HG02852 (cell line): Measurements from ENCODE around the gene ATRN.
"Not testable (repeated sequence)": the region's sequence is repeated elsewhere in the genome, so short reads cannot be mapped to it uniquely, and the experiment has no call there.

Source experiments
- ATAC-seq: cut with Tn5 transposase; IDR thresholded peaks from one replicate; pipeline ENCODE4 v1.9.1; 2021; ENCODE audit warnings: mild to moderate bottlenecking, moderate library complexity; ENCODE audit not compliant: unreplicated experiment

The ATRN gene

GRCh38 chr20:3514012-3514642 lies 43.3 kb downstream of the ATRN start:
- ATAC-seq = no peak

- ATAC-seq = no peak
Observed at GRCh38 chr20:3515379-3516170, 44.8 kb downstream of the ATRN start.

- ATAC-seq = no peak
Observed at GRCh38 chr20:3521852-3522740, 51.3 kb downstream of the ATRN start.

- ATAC-seq = not testable (repeated sequence)
Observed at GRCh38 chr20:3524696-3525095, 53.9 kb downstream of the ATRN start.

- no peak for ATAC-seq
Observed at GRCh38 chr20:3532089-3532615, 61.3 kb downstream of the ATRN start.

GRCh38 chr20:3537733-3538132 lies 66.9 kb downstream of the ATRN start:
- ATAC-seq = not testable (repeated sequence)

GRCh38 chr20:3539311-3540107 lies 68.7 kb downstream of the ATRN start:
- ATAC-seq = no peak

- ATAC-seq = no peak
Observed at GRCh38 chr20:3541887-3542721, 71.3 kb downstream of the ATRN start.

GRCh38 chr20:3543901-3544507 lies 73.2 kb downstream of the ATRN start:
- no peak for ATAC-seq

- no peak for ATAC-seq
Observed at GRCh38 chr20:3545401-3545925, 74.6 kb downstream of the ATRN start.

GRCh38 chr20:3547906-3548305 lies 77.1 kb downstream of the ATRN start:
- ATAC-seq = no peak

GRCh38 chr20:3550837-3551236 lies 80.0 kb downstream of the ATRN start:
- ATAC-seq = no peak

- ATAC-seq = no peak
Observed at GRCh38 chr20:3551681-3552434, 81.0 kb downstream of the ATRN start.

- no peak for ATAC-seq
Observed at GRCh38 chr20:3553663-3554062, 82.8 kb downstream of the ATRN start.

GRCh38 chr20:3557237-3557785 lies 86.5 kb downstream of the ATRN start:
- ATAC-seq = no peak

GRCh38 chr20:3559231-3559630 lies 88.4 kb downstream of the ATRN start:
- no peak for ATAC-seq

- ATAC-seq = no peak
Observed at GRCh38 chr20:3559637-3560036, 88.8 kb downstream of the ATRN start.

GRCh38 chr20:3560162-3560561 lies 89.3 kb downstream of the ATRN start:
- no peak for ATAC-seq
